Activated naive CD8-positive, alpha-beta T cell treated with anti-CD3 and anti-CD28 coated beads, Interleukin-2, amount 10 ng/mL, durations not matched to agents 7 days and 5 days (primary cell): Measurements from ENCODE around the gene GRPEL2. TPM values are rescaled to one million over a fixed set of nuclear protein-coding genes. Genes with fewer than 3 reads are reported as not detected.
A peak's percentile ranks its signal among the peaks of the same experiment; 100 is the strongest.

Experiments
- ATAC-seq: fragments of 150-1000 bp; cut with Tn5 transposase; one replicate; pipeline ENCODE4 v1.10.0; 2021; ENCODE audit warnings: low read depth, moderate library complexity
- POLR2A ChIA-PET: fragments of 350-600 bp; sonication (Branson Sonifier 250); formaldehyde crosslinking; loops from one replicate; lab custom pipeline; 2021; ENCODE audit warnings: antibody characterized with exemption; lab: Charles Lee
- DNase-seq: peaks from one replicate; pipeline ENCODE4 v3.0.0; 2021
- H3K27ac Mint-ChIP-seq: one replicate; pipeline ENCODE4 v1.8.0; 2022; ENCODE audit warnings: mild to moderate bottlenecking, mixed read lengths
- H3K27me3 Mint-ChIP-seq: one replicate; pipeline ENCODE4 v1.8.0; 2022; ENCODE audit warnings: mild to moderate bottlenecking, moderate library complexity, mixed read lengths
- H3K36me3 Mint-ChIP-seq: one replicate; pipeline ENCODE4 v1.8.0; 2021; ENCODE audit warnings: mild to moderate bottlenecking, mixed read lengths
- H3K4me1 Mint-ChIP-seq: one replicate; pipeline ENCODE4 v1.8.0; 2021; ENCODE audit warnings: mixed read lengths
- H3K4me3 Mint-ChIP-seq: one replicate; pipeline ENCODE4 v1.8.0; 2022; ENCODE audit warnings: mild to moderate bottlenecking, moderate library complexity, mixed read lengths
- H3K9me3 Mint-ChIP-seq: one replicate; pipeline ENCODE4 v1.8.0; 2021; ENCODE audit warnings: mixed read lengths
- total RNA-seq, 2 experiments: library from RNA; stranded (reverse); gene quantifications; one replicate each; pipeline ENCODE4 v1.2.3, GENCODE V29; 2021

GRPEL2 gene, protein sequence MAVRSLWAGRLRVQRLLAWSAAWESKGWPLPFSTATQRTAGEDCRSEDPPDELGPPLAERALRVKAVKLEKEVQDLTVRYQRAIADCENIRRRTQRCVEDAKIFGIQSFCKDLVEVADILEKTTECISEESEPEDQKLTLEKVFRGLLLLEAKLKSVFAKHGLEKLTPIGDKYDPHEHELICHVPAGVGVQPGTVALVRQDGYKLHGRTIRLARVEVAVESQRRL
- 10 to 100 TPM; 26.1 to 29.7 TPM for total RNA-seq

DNA sequence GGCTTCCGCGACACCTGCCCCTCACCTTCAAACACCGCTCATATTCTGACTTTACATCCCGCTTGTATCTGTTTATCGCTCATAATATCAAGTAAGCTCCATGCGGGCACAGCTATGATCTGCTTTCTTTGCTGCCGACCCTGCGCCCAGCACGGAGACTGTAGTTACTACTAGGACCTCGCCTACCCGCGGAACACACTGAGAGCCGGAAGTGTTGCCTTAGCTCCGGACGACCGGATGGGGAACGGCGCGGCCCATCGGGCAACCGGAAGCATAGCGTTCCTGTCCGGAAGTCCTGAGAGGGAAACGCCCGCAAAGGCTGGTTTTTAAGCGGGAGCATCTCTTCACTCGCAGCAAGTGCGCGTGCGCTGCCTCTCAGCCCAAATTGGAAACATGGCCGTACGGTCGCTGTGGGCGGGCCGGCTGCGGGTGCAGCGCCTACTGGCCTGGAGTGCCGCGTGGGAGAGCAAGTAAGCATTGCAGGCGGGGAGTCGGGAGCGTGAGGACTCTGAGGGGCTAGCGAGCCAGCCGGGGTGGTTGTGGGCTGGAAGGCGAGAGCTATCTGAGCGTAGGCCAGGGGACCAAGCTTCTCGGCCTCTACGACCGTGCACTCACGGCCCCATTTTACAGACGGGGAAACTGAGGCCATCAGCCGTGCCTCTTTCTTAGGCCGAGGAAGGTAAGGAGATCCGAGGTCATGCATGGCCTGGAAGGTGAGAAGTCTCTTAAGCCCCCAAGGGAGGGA is at the start of gene GRPEL2:
GRPEL2 (plus strand) TSS at position 353 of the 745 bp plus-strand sequence; CDS start at position 394, 41 bp downstream.
- POLR2A ChIA-PET, result interaction anchor here (0.6 to 8.7 kb wide), 14 partner anchors 8 to 517 kb away, joined by 3 to 131 read pairs (median 4); partner anchors contain the start of genes CSNK1A1 and PCYOX1L
- peak within 1 kb of the TSS; percentile 92 for H3K27ac Mint-ChIP-seq
- H3K4me3 Mint-ChIP-seq, result peak within 1 kb of the TSS; percentile 93
- H3K27me3 Mint-ChIP-seq, result no peaks in the 10 kb centered on the region
- peaks cover 43% of the 10 kb centered on the region for H3K4me1 Mint-ChIP-seq
- no peaks in the 10 kb centered on the region for H3K9me3 Mint-ChIP-seq
- DNase-seq (peak; percentile 88), ATAC-seq (peak; percentile 81)
- peaks cover 26% of the 10 kb centered on the region for H3K36me3 Mint-ChIP-seq

DNA sequence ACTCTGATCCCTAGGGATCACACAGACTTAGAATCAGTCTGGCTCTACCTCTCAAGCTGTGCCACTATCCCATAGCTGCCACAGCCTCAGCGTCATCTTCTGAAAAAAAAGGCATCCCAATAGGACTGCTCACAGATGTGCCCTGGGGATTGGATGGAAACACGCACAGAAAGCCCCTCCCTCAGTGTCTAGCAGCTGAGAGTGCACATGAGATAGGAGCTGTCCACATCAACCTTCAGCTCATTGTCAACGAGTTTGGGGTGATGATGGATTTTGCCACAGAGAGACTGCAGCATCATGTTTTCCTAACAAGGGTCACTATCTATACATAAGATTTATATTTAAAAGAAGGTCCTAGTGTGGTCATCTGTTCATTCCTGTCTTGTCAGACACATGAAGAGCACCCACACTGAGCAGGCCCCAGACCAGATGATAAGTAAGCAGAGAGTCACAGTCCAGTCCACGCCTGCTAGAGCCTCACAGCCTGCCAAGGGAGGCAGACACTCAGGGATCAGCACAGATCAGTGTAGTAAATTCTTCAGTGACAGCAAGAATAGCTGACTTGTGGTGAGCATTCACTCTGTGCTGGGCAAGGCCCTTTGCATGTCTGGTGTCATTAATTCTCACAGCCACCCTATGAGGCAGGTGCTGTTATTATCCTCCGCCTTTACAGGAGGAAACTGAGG is 47.8 kb upstream of the GRPEL2 start:
- POLR2A ChIA-PET, result no interaction called here
- Mint-ChIP-seq H3K4me3 (no peak overlapping the region), H3K27me3 (peaks cover 6% of the 10 kb centered on the region), H3K27ac (no peak overlapping the region), H3K4me1 (peaks cover 4% of the 10 kb centered on the region), H3K9me3 (no peaks in the 10 kb centered on the region), H3K36me3 (no peaks in the 10 kb centered on the region)
- no peak for ATAC-seq
- no peak for DNase-seq

DNA sequence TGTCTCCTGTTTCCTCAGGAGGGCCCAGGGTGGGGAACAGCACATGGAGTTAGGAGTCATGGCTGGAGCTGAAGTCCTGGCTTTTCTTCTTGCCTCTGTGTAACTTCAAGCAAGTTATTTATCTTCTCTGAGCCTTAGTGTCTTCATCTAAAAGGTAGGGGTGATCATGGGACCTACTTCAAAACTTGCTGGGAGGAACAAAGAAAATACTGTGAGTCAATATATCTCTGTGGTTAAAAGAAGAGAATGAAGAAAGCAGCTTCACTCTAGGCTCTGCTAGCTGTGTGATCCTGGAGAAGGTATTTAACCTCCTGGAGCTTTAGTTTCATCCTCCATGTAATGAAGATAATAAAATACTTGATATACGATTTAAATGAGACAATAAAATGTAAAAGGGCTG is 47.1 kb upstream of the GRPEL2 start:
- Mint-ChIP-seq H3K4me3 (no peak overlapping the region), H3K4me1 (peaks cover 4% of the 10 kb centered on the region), H3K9me3 (no peaks in the 10 kb centered on the region), H3K27ac (no peak overlapping the region), H3K27me3 (peaks cover 6% of the 10 kb centered on the region), H3K36me3 (no peaks in the 10 kb centered on the region)
- POLR2A ChIA-PET, result no interaction called here
- no peak for ATAC-seq
- no peak for DNase-seq

DNA sequence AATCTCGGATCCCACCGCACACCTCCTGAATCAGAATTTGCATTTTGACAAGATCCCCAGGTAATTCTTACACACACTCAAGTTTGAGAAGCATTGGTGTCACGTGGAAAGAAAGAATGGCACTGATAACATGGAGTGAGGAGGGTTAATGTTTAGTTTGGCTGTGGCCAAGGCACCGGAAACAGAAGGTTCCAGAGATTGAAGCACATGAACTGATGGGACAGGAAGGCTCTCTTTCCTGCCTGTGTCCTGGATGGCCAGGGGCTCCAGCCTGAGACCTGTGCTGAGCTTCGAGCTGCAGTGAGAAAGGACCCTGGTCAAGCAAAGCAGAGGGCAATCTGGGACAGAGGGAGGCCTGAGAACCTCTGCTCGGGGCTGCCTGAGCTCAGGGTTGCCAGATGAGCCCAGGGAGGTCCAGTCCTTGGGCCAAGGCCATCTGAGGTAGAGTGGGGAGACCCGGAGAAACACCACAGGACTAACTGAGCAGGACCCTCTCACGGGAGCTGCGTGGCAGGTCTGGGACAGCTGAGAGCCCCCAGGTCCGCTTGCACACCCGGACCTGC is 46.4 kb upstream of the GRPEL2 start:
- ATAC-seq (no peak), DNase-seq (no peak)
- no peak overlapping the region for H3K4me3 Mint-ChIP-seq
- H3K36me3 Mint-ChIP-seq, result no peaks in the 10 kb centered on the region
- no peaks in the 10 kb centered on the region for H3K9me3 Mint-ChIP-seq
- peaks cover 6% of the 10 kb centered on the region for H3K27me3 Mint-ChIP-seq
- peaks cover 4% of the 10 kb centered on the region for H3K4me1 Mint-ChIP-seq
- no peak overlapping the region for H3K27ac Mint-ChIP-seq
- POLR2A ChIA-PET, result interaction anchor here (0.6 kb wide), 1 partner anchor 42 kb away, joined by 3 read pairs; no protein-coding TSS in a partner anchor

DNA sequence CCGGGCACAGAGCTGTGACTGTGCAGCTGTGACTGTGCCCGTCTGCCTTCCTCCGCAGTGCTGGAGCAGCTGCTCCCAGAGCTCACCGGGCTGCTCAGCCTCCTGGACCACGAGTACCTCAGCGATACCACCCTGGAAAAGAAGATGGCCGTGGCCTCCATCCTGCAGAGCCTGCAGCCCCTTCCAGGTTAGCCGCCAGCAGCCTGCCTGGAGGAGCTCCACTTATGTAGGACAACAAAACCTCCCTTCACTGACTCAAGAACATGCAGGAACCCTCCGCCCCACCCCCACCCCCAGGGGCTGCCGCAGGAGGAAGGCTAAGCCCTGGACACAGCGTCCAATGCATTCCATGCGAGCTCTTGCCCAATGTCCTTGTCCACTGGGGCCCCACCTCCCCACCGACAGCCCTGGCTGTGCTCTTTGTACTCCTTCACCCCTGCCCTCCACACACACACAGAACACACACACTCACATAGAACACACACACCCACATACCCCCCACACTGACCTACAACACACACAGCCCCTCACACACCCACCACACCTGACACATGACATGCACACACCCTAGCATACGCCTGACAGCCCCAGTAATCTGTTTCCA is 45.7 kb upstream of the GRPEL2 start:
- ATAC-seq, result no peak
- Mint-ChIP-seq H3K4me1 (peaks cover 4% of the 10 kb centered on the region), H3K4me3 (no peak overlapping the region), H3K9me3 (no peaks in the 10 kb centered on the region), H3K27me3 (peaks cover 6% of the 10 kb centered on the region), H3K27ac (no peak overlapping the region), H3K36me3 (no peaks in the 10 kb centered on the region)
- no peak for DNase-seq
- POLR2A ChIA-PET, result interaction anchor here (0.6 kb wide), 1 partner anchor 42 kb away, joined by 3 read pairs; no protein-coding TSS in a partner anchor

DNA sequence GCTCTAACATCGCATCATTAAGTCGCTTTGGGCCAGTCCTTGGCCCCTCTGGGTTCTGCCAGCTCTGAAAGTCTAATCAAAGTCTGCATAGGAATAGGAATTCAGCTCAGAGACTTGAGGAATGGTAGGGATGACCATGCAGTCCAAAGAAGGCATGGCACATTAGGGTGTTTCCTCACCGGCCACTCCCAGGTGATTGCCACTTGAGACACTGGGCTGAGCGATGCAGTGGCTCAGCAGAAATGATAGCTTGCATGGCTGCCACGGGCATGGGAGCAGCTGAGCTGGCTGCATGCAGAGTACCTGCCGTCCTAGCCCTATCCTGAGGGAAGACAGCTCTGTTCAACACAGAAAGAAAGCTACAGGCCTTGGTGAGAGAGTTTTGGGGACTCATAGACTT is 44.9 kb upstream of the GRPEL2 start:
- no peak for ATAC-seq
- Mint-ChIP-seq H3K27me3 (peaks cover under 1% of the 10 kb centered on the region), H3K36me3 (no peaks in the 10 kb centered on the region), H3K27ac (no peak overlapping the region), H3K4me3 (no peak overlapping the region), H3K9me3 (no peaks in the 10 kb centered on the region), H3K4me1 (no peaks in the 10 kb centered on the region)
- POLR2A ChIA-PET, result no interaction called here
- no peak for DNase-seq

DNA sequence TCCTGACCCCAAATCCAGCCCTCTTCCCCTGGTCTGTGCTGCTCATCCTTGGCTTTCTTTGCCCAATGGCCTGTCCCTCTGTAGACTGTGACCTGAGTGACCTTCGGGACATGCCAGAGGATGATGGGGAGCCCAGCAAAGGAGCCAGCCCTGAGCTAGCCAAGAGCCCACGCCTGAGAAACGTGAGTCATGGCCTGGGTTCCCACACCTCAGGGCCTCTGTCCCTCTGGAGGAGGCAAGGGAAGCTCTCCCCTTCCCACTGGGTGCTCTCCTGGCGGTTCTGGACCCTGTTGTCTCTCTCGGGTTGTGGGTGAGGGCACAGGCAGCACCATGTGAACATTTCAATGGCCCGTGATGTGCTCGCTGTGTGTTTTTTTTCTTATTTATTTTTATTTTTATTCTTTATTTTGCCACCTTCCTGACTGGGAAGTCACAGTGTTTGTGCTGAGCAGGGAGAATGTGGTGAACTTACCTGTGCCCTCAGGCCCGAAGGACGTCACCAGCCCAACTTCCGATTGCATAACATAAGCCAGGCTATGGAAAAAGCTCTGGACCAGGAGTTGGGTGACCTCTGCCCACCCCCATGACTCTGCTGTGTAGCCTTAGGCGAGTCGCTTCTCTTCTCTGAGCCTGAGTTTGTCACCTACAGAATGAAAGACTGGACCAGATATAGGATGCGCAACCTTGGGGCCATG is 44.1 kb upstream of the GRPEL2 start:
- POLR2A ChIA-PET, result no interaction called here
- Mint-ChIP-seq H3K9me3 (no peaks in the 10 kb centered on the region), H3K36me3 (no peaks in the 10 kb centered on the region), H3K4me3 (no peak overlapping the region), H3K4me1 (no peaks in the 10 kb centered on the region), H3K27me3 (no peaks in the 10 kb centered on the region), H3K27ac (no peak overlapping the region)
- ATAC-seq (no peak), DNase-seq (no peak)

DNA sequence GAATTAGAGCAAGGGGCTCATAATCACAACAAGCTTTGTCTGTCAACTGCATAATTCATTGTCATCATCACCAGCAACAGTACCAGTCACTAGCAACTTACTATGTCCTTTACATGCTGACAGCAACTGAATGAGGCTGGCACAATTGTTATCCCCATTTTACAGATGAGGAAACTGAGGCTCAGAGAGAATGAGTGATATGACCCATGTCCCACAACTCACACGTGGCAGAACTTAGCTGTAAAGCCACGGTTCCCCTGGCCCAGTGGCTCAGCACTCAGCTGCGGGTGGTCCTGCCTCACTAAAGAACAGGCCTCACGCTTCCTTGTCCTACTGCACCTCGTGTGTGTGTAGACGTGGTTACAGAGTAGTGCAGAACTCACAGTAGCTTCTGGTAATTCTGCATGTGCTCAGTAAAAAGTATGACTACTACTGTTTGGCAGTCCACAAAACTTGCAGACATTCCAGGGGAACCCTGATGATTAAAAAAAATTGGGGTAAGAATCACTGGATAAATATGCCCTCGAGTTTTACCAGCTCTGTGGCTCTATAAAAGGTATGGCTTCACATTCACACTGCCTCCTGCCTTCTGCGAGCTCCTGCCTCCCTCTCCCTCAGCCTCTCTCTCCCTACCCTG is 43.4 kb upstream of the GRPEL2 start:
- no peaks in the 10 kb centered on the region for H3K36me3 Mint-ChIP-seq

DNA sequence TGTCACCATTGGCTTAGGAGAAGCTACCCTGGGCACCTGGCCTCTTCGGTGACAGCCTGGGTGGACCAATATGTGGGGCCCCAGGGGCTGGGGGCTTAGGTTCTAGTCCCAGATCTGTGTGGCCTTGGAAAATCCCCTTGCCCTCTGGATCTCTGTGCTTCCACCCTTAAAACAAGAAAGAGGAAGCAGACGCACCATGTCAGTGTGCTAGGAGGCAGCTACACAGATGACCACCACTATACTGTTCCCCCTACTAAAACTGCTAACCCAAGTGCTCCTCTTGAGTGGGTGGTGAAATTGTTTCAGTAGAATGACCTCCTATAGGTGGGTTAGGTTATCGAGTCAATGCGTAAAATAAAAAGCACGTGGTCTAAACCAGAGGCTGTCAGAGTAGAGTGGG is 42.7 kb upstream of the GRPEL2 start:
- ATAC-seq (no peak), DNase-seq (no peak)
- POLR2A ChIA-PET, result no interaction called here
- H3K9me3 Mint-ChIP-seq, result no peaks in the 10 kb centered on the region
- H3K36me3 Mint-ChIP-seq, result no peaks in the 10 kb centered on the region
- H3K4me1 Mint-ChIP-seq, result no peaks in the 10 kb centered on the region
- no peak overlapping the region for H3K4me3 Mint-ChIP-seq
- H3K27ac Mint-ChIP-seq, result no peak overlapping the region
- H3K27me3 Mint-ChIP-seq, result no peaks in the 10 kb centered on the region

More for the DNA sequence above, 43.4 kb upstream of the GRPEL2 start:
- no peaks in the 10 kb centered on the region for H3K27me3 Mint-ChIP-seq
- H3K9me3 Mint-ChIP-seq, result no peaks in the 10 kb centered on the region
- no peak for ATAC-seq
- no peaks in the 10 kb centered on the region for H3K4me1 Mint-ChIP-seq
- H3K27ac Mint-ChIP-seq, result no peak overlapping the region
- DNase-seq, result no peak
- POLR2A ChIA-PET, result no interaction called here
- H3K4me3 Mint-ChIP-seq, result no peak overlapping the region

DNA sequence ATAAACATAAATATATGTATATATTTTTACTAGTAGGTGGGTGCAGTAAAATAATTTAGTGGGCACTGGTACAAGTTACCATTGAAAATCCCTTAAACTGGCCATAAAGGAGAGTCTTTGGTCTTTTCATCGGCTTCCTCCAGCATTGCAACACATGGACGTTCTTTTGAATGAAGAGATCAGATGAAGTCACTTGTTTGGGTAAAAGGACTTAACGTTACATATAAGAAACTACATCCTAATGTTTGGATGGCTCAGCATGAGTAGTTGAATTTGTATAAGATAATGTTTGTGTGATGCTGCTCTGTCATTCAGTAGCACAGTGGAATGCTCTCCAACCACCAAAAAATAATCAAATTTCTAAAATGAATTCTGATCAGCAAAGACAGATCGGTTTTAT is 42.1 kb upstream of the GRPEL2 start:
- ATAC-seq (no peak), DNase-seq (no peak)
- Mint-ChIP-seq H3K9me3 (no peaks in the 10 kb centered on the region), H3K27ac (no peak overlapping the region), H3K4me1 (no peaks in the 10 kb centered on the region), H3K27me3 (no peaks in the 10 kb centered on the region), H3K4me3 (no peak overlapping the region), H3K36me3 (no peaks in the 10 kb centered on the region)
- POLR2A ChIA-PET, result no interaction called here

DNA sequence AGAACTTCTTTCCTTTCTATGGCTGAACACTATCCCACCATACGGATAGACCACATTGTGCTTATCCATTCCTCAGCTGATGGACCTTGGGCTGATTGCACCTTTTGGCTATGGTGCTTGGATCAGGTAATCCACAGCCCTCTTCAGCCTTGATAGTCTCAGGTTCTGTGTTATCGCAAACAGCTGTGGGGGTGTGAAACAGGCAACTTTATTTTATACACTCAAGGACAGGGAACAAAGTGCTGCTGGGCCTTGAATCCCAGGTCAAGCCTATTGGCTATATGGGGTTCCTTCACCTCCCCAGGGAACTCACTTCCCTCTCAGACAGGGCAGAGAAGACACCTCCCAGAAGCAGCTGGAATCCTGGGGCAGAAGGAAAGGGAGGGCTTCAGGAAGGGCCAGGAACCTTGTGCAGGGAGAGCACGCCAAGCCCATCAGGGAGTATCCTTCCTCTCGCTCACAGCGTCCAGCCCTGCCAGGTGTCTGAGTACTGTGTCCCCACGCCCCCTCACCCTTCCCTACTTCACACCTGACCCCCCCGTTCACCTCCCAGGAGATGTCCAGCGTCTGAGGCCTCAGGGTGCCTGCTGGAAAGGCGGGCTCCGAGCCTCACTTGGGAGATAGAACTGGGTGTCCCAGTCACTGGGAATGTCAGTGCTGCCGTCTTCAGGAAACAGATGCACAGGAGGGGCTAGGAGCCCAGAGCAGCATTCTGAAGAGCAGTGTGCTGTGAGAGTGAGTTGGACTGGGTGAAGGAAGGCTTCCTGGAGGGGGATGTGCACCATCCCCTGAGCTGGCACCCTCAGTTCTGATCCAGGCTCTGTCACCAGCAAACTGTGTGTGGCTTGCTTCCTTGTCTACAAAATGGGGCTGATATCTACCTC is 40.9 kb upstream of the GRPEL2 start:
- Mint-ChIP-seq H3K36me3 (no peaks in the 10 kb centered on the region), H3K27ac (no peak overlapping the region), H3K4me3 (no peak overlapping the region), H3K9me3 (no peaks in the 10 kb centered on the region), H3K27me3 (no peaks in the 10 kb centered on the region), H3K4me1 (no peaks in the 10 kb centered on the region)
- POLR2A ChIA-PET, result no interaction called here
- ATAC-seq (no peak), DNase-seq (no peak)
